ENCODE data around the gene ADAMTS2. TPM values are rescaled to one million over a fixed set of nuclear protein-coding genes. Genes with fewer than 3 reads are reported as not detected.

The ADAMTS2 gene
- total and polyA plus RNA-seq, 2 donors (not counting 3 experiments of a cell fraction or from before 2014, with no cell fraction given) = not detected

GRCh38 chr5:179165421-179166170, 179.7 kb downstream of the ADAMTS2 start:
- DNase-seq (ENCODE audit: low read depth, low spot score) = no peak
- dilution Hi-C loops (cut with MboI; ENCODE audit: extremely low pct_ligation_motif_present, low sequenced_read_pairs) = no loop called here
- Histone ChIP-seq H3K4me3 (replicated peaks in 1 of 3; ENCODE audit: insufficient read depth in 1 of 3, low read depth in 1 of 3, low read length in 3 of 3) (no peak overlapping the region), H3K79me2 (ENCODE audit: control insufficient read depth, insufficient read depth, low read length) (no peaks in the 10 kb centered on the region), H3K4me1 (ENCODE audit: control insufficient read depth, extremely low read depth, insufficient read depth, low read length) (no peaks in the 10 kb centered on the region), H3K4me2 (ENCODE audit: insufficient read depth, low read length) (no peak overlapping the region), H3K9ac (replicated peaks; ENCODE audit: extremely low read depth, insufficient read depth, low read length) (no peak overlapping the region), H4K20me1 (replicated peaks; ENCODE audit: control insufficient read depth, extremely low read depth, insufficient read depth, low read length) (no peaks in the 10 kb centered on the region), H3K9me1 (replicated peaks; ENCODE audit: control insufficient read depth, extremely low read depth, insufficient read depth, low read length) (no peaks in the 10 kb centered on the region), H3K36me3 (ENCODE audit: control insufficient read depth in 2 of 2, extremely low read depth in 1 of 2, insufficient read depth in 2 of 2, low read length in 2 of 2) (no peaks in the 10 kb centered on the region), H2AFZ (ENCODE audit: low read depth, low read length) (no peak overlapping the region), H3K27ac (ENCODE audit: insufficient read depth, low read depth, low read length) (no peak overlapping the region), H3K27me3 (ENCODE audit: control insufficient read depth in 2 of 2, insufficient read depth in 2 of 2, low read length in 2 of 2) (no peaks in the 10 kb centered on the region), H3K9me3 (replicated peaks; ENCODE audit: control insufficient read depth, insufficient read depth, low read length) (no peaks in the 10 kb centered on the region)
- no peak for FAIRE-seq
- intact Hi-C loops (cut with micrococcal nuclease) = loop anchor here (5.0 kb wide), 1 partner anchor 502 kb away; no protein-coding TSS in a partner anchor
- POLR2A ChIA-PET = no interaction called here
- CTCF ChIA-PET = interaction anchor here (1.5 kb wide), 1 partner anchor 328 kb away, joined by 3 read pairs; no protein-coding TSS in a partner anchor
- TF ChIP-seq POLR2AphosphoS5 (IDR thresholded peaks at IDR 0.05; ENCODE audit: insufficient read depth, low read depth, low read length) = no peak
- no peak for TF ChIP-seq EZH2 (IDR thresholded peaks at IDR 0.05; ENCODE audit: borderline replicate concordance, low read depth, low read length, severe bottlenecking)
- TF ChIP-seq FOS (IDR thresholded peaks at IDR 0.05; ENCODE audit: borderline replicate concordance, insufficient read depth, low read length) = no peak
- TF ChIP-seq POLR2A (IDR thresholded peaks at IDR 0.05; ENCODE audit: low read depth, low read length) = no peak
- BruUV-seq (replicated peaks) = no TSS peak

DNA sequence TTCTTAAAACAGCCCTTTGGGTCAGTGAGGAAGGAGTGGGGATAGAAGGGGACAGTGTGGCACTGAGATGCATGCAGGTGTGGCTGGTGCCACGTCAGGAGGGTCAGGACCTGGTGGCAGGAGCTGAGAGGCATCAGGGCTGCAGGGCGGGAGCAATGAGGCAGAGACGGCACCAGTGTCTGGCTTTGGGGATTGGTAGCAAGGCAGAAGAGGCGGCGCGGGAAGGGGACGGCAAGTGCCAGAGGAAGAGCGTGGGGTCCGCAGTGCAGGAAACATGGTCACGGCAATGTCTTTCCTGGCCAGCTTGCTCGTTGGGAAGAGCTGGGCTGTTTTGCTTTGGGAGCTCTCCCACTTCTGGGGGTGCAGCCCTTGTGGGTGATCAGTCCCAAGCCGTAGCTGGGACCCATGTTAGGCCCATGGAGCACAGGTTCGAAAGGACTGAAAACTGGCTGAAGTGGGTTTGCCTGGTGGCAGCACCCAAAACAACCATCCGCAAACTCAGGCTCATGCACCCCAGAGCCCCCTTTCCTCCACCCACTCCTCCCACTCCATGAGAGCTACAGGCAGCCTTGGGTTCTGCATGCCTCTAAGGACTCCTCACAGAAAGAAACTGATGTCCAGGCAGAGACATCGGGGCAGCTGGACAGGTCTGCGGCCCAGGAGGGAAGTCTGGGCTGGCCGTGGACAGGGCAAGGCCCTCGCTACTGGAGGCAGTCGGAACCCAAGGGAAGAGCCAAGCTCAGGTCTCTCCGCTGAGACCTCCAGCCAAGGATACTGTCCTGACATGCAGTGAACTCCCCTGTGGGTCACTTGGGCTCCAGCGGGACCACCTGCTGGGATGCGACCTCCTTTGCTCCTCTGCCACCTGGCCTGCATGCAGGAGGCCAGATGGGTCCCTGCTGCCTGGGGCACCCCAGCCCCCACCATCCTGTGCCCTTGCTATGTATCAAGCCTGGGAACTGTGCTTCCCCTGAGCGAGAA, 180.6 kb downstream of the ADAMTS2 start:
- intact Hi-C loops (cut with micrococcal nuclease) (loop anchor here (5.0 kb wide), 1 partner anchor 503 kb away; no protein-coding TSS in a partner anchor), dilution Hi-C loops (cut with MboI; ENCODE audit: extremely low pct_ligation_motif_present, low sequenced_read_pairs) (no loop called here)
- no peak for DNase-seq (ENCODE audit: low read depth, low spot score)
- Histone ChIP-seq H3K9me3 (replicated peaks; ENCODE audit: control insufficient read depth, insufficient read depth, low read length) (peaks cover 2% of the 10 kb centered on the region), H3K79me2 (ENCODE audit: control insufficient read depth, insufficient read depth, low read length) (no peaks in the 10 kb centered on the region), H3K4me2 (ENCODE audit: insufficient read depth, low read length) (no peak overlapping the region), H3K27ac (ENCODE audit: insufficient read depth, low read depth, low read length) (no peak overlapping the region), H3K9me1 (replicated peaks; ENCODE audit: control insufficient read depth, extremely low read depth, insufficient read depth, low read length) (no peaks in the 10 kb centered on the region), H3K4me1 (ENCODE audit: control insufficient read depth, extremely low read depth, insufficient read depth, low read length) (no peaks in the 10 kb centered on the region), H2AFZ (ENCODE audit: low read depth, low read length) (no peak overlapping the region), H3K36me3 (ENCODE audit: control insufficient read depth in 2 of 2, extremely low read depth in 1 of 2, insufficient read depth in 2 of 2, low read length in 2 of 2) (no peaks in the 10 kb centered on the region), H3K9ac (replicated peaks; ENCODE audit: extremely low read depth, insufficient read depth, low read length) (no peak overlapping the region), H3K27me3 (ENCODE audit: control insufficient read depth in 2 of 2, insufficient read depth in 2 of 2, low read length in 2 of 2) (no peaks in the 10 kb centered on the region), H3K4me3 (replicated peaks in 1 of 3; ENCODE audit: insufficient read depth in 1 of 3, low read depth in 1 of 3, low read length in 3 of 3) (no peak overlapping the region), H4K20me1 (replicated peaks; ENCODE audit: control insufficient read depth, extremely low read depth, insufficient read depth, low read length) (no peaks in the 10 kb centered on the region)
- ChIA-PET POLR2A (no interaction called here), CTCF (interaction anchor here (1.0 to 1.5 kb wide), 2 partner anchors 329 to 458 kb away, joined by 3 read pairs; no protein-coding TSS in a partner anchor)
- BruUV-seq (replicated peaks) = no TSS peak
- no peak for FAIRE-seq
- no peak for TF ChIP-seq EZH2 (IDR thresholded peaks at IDR 0.05; ENCODE audit: borderline replicate concordance, low read depth, low read length, severe bottlenecking)
- no peak for TF ChIP-seq FOS (IDR thresholded peaks at IDR 0.05; ENCODE audit: borderline replicate concordance, insufficient read depth, low read length)
- no peak for TF ChIP-seq MAX (IDR thresholded peaks at IDR 0.05; ENCODE audit: insufficient read depth, insufficient read length)
- TF ChIP-seq MYC (IDR thresholded peaks at IDR 0.05; ENCODE audit: low read depth, low read length) = no peak
- no peak for TF ChIP-seq JUN (IDR thresholded peaks at IDR 0.05; ENCODE audit: borderline replicate concordance, insufficient read depth, insufficient read length, low read depth)
- TF ChIP-seq POLR2AphosphoS5 (IDR thresholded peaks at IDR 0.05; ENCODE audit: insufficient read depth, low read depth, low read length) = no peak
- TF ChIP-seq CTCF (IDR thresholded peaks at IDR 0.05; ENCODE audit: extremely low read depth in 1 of 2, insufficient read depth in 1 of 2, low read depth in 1 of 2, low read length in 2 of 2) = no peak
- no peak for TF ChIP-seq GATA2 (IDR thresholded peaks at IDR 0.05; ENCODE audit: insufficient read depth, insufficient read length, low read depth, low read length)
- no peak for TF ChIP-seq POLR2A (IDR thresholded peaks at IDR 0.05; ENCODE audit: low read depth, low read length)
